ENCODE data around the gene NMNAT2.
A peak's percentile ranks its signal among the peaks of the same experiment; 100 is the strongest.

Gene NMNAT2

DNA sequence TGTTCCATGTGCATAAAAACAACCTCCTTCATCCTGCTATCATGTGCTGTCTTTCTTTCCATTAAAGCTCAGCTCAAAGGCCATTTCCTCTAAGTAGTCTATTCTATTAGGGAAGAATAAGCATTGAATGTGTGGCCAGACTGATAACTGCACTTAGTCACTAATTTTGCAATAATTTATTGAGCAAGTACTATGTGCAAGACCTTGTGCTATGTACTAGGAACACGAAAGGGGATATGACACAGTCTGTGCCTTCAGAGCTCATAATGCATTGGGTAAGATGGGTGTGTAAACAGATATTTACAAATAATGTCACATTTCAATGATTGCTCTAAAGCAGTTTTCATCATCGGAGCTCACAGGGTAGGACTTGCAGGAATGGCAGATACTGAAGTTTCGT, 54.2 kb downstream of the NMNAT2 start:
- DNase-seq, result no peak

DNA sequence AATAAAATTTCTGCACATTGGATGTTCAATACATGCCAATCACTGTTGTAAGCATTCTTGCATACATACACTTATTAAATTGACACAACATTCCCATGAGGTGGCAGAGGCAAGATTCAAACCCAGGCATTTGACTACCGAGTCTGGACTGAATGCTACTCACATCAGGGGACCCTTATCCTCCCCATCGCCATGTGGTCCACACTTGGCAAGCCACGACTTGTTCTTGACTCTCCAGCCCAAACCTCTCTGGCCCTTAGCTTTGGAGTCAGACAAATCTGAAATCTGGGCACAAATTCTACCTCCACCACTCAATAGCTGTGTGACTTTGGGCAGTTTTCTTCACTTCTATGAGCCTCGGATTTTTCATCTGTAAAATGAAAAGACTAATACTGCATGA, 57.1 kb downstream of the NMNAT2 start:
- no peak for DNase-seq

DNA sequence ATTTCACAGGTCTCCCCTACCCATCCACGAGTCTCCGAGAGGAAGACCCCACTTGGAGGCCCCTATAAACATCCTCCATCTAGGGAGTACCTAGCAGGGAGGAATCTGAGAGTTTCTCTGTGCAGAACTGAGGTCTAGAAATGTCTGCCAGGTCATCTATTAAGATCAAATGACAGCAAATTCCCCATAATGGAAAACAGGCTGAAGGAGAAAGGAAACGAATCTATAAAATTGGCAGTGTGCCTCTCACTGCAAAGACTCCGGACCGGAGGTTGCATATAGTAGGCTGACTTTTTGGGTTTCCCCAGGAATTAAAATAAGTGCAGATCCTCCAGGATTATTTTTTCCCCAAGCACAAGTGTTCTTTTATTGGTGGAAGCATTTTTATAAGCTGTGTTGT, 57.7 kb downstream of the NMNAT2 start:
- no peak for DNase-seq

DNA sequence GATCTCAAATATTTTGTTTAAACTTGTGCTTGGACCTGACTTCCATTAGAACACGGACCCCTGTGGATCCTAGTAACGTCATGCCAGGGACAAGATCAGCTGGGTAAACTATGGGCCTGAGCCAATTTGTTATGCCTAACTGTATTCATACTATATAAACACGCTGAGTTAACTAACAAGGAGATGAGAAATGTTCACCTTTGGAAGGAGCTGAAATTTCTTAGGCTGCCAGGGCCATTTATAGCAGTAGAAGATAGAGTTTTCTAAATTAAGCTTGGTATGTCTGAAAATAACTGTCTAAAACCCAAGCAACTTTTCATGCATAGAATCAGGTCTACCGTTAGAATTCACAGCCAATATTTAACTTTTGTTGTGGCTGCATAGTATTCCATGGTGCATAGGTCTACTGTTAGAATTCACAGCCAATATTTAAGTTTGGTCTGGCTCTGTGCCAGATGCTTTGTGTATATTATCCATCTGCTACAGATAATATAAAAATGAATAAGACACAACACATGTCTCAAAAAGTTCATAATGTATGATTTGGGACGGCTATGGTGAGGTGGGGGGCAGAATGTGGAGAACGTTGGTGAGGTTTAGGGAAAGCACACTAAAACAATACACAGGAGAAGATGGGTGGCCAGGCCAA, 61.5 kb downstream of the NMNAT2 start:
- no peak for DNase-seq

DNA sequence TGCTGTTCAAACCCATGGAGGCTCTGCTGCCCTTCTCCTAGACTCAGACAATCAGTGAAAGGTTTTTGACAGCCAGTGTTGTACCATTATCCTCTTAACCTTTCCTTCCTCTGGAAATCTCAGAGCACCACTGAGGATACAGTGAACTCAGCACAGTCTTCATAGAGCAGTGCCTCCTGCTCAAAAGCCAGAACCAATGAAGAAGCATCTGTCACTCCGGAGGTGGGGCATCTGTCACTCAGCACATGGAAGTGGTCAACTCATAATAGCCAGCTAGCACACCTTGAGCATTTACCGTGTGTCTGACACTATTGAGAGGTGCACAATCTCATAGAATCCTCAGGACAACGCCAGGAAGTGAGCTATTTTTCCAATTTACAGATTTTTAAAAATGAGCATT, 62.4 kb downstream of the NMNAT2 start:
- DNase-seq, result no peak

DNA sequence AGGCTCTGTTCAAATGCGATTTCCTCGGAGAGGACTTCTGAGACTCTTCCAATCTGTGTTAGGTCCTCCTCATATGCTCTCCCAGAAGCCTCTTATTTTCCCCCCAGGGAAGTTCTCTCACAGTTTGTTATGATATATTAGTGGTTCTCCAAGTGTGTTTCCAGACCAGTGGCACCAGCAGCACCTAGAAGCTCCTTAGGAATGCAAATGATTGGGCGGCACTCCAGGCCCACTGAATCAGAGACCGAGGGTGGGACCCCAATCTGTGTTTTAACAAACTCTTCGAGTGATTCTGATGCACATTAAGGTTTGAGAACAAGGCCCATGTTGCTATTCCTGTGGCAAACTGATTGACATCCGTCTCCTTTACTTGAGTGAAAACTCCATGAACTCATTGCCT, 63.0 kb downstream of the NMNAT2 start:
- no peak for DNase-seq

DNA sequence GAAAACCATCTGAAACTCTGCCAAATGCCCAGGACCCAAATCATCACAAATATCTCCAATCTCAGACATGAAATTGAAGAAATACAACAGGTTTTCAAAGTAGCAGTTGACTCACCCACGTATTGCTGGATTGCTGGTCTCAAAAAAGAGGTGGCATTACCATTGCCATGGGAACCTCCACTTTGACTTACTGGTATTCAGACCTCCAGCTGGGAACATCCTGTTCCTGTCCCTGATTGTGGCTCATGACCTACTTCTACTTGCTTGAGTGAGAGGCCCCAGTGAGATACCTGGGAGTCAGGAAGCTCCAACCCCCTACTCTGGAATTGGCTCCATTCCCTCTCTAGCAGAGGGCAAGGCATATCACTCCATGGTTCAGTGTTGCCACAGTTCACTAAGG, 64.6 kb downstream of the NMNAT2 start:
- no peak for DNase-seq

DNA sequence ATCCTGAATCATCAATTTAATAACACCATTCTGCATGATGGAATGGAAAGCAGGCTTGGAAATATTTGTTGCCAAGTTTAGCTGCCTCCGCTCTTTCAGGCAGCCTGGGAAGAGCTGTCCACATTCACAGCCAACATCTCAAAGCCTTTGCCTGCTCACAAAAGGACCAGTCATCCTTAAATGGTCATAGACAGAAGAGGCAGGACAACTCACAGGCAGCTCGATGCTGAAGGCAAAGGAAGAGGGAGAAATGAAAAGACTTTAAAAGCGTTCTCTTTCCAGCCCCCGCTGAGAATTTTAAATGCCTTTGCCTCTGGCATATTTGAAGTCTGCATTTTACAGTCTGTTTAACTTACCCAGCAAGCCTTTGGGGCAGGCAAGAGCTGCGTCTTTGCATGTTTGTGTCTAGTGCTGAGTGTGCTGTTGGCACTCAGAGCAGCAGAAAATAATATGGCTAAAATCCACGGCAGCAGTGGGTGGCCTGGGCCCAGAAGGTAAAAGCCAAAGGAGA, 68.9 kb downstream of the NMNAT2 start:
- no peak for DNase-seq

DNA sequence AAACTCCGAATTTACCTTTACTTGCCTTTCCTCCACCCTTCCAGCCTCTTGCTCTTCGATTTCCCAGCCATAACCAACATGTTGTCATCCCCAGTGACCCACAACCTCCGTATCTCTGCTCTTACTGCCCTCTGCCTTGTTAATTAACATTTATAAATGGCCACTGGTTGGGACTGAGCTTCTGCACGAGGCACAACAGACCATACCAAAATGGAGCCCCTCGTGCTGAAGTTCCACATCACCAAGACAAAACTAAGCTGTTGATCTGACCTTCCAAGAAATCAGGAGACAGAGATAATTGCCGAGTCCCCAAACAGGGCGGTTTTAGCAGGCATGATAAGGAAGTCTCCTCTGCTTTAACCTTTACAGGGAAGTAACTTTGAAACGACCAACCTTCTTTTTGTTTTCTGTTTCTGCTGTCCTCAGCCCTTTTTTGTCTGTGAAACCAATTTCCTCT, 71.9 kb downstream of the NMNAT2 start:
- DNase-seq, result no peak

DNA sequence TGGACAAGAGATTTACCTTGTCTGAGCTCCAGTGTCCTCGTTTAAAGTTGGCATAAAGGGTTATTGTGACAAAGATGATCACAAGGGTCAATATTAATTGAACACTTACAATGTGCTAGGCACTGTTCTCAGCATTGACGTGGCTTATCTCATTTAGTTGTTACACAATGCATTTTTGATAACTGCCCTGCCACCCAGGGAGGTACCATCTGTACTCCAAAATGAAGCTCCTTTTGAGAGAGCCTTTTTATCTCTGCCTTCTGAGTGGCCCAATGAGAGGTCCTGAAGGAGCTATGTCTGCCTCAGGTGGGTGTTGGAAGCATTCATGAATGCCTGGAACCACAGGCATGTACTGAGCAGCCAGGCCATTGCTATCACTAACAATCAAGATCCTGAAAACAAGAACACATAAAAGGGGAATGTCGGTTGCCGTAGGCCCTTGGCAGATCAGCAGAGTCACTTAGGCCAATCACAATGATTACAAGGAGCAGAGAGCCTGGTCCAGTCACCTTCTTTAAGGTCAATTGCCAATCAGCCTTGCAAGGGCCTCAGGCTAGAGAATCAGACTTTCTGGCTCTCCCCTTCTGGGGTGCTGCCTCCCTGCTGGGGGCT, 78.5 kb downstream of the NMNAT2 start:
- DNase-seq, result no peak

DNA sequence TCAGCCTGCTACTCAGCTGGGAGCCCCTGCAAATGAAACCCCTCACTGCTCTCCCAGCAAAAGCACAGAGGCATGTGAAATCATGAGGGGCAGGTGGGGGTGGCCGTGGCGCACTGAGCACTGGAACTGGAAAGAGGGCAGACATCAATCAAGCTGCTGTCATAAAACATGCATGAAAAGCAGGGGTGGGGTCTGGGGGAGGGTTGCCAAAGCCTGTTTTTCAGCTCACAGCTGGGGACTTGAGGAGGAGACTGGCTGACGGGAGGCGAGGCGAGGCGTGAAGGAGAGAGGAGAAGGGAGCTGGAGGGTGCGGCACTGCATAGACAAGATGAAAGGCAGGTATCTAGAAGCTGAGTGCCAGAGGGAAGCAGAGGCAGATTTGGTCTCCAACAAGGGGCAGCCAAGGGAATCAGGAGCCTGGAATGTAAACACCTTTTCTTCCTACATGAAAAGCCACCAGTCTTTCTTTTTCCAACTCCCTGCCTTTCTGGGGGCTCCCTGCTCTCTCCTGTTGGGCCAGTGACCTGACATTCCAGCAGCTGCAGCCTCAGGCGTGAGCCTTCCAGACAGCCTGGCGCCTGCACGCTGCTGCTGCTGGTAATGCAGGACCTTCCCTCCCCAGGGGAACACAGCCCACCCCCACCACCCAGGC, 87.0 kb downstream of the NMNAT2 start:
- peak; percentile 27 for DNase-seq

DNA sequence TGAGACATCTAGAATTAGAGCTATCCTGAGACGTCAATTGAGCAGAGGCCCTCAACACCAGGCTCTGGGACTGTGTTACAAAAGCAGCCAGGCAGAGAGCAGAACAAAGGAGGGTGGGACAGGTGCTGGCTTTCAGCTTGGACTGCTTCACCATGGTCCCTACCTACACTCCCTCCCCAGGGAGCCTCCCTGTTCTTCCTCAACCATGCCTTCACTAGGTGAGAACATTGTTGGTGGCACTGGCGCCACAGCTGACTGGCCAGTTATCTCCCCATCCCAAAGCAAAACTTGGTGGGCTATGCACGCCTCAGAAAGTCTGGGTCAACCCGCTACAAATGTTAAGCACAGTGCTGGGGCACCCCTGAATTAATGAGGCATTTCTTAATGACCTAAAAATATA, 87.8 kb downstream of the NMNAT2 start:
- DNase-seq, result no peak

DNA sequence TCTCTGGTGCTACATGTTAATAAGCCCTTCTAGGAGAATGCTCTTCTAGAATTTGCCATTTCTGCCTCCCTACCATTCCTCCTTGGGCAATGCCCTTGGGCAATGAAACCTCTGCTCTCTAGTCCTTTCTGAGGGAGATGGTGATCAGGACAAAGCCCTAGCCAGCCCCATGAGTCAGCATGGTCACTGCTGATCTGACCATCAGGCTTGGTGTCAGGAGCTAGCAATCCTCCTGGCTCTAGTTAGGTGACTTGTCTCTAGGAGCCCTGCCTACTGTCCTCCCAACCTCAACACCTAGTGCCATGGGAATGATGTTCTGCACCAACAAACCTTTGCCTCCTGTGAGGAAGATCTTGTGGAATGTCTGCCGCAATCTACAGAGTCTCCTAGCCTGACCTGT, 89.8 kb downstream of the NMNAT2 start:
- DNase-seq, result no peak

DNA sequence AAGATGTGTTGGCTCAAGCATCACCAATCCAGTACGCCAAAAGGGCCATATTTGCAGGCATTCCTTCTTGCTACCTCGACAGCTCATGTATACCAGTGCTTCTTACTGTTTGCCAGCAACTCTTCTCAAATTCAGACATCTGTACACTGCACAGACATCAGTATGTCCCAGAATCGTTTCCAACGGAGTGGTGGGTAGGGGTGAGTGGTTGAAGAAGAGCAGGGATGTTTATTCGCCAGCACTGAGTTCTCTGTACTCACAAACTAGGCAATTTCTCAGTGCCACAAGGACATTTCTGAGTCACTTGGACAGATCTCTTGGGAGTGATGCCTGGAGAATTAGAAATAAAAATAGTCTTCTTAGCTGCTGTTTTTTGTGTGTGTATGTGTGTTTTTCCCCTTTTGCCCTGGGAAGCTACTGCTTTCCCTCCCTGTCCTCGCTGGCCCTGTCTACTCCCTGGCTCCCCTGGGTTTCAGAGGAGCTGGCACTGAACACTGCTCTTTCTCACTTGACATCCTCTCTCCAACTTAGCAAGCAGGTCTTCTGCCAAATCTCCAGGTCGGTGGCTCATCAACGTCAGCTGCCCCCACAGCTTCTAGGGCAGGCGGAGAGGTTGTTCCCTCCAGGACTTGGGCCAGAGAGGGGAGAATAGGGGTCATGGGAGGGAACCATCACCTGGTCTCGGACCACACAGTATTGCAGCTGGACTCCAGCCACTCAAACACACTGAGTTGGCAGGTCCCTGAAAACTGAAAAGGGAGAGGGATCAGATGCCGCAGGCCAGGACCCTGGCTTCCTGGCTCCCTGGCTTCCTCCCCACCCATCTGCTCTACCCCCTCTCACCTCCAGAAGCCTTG, 90.5 kb downstream of the NMNAT2 start:
- no peak for DNase-seq

DNA sequence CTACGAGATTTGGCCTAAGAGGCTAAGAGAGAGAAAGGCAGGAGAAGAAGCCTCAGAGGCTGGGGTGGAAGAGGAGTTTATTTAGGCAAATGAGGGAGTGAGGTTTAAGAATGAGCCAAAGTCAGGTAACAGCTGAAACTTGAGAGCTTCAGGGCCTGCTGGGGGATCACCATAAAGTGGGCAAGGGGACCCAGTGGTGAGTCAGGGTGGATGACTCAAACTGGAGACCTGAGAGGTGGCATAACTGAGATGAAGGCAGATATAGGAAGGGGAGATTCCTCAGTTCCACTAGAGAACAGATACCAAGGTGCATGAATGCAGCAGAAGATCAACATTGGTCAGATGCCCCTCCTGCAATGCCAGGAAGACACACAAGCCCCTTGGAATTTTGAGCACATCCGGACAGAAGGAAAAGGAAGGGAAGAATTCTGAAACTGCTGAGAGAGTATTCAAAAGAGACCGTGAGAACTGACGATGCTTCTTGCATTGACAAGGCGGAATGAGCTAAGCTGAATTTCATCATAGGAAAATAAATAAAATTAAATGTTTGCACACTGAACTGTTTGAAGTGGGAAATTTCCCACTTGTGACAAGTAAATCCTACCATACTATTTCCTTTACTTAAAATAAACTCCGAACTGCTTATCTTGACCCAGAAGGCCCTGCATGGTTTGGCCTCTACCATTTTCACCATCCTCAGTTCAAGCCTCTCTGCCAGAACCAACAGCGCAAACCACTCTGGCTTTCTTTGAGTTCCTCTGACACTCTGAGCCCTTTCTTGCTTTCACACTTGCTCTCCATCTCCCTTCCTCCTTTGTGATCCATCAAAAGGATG, 94.1 kb downstream of the NMNAT2 start:
- no peak for DNase-seq

DNA sequence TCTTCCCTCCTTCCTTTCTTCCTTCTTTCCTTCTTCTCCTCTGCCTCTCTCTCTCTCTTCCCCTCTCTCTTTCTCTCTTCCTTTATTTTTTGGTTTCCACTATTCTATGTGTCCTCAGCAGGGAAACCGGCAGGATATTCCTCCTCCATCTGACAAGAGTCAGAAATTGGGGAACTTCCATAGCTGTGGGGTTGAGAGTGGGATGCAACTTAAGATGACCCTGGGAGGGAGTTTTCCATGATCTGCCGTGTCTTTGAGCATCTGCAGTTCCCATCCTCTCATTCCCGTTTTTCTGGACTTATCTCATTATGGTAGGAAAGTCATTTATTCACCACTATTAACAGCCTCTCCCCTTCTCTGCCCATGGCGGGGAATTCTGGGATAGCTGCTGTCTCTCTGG, 98.6 kb downstream of the NMNAT2 start:
- no peak for DNase-seq

DNA sequence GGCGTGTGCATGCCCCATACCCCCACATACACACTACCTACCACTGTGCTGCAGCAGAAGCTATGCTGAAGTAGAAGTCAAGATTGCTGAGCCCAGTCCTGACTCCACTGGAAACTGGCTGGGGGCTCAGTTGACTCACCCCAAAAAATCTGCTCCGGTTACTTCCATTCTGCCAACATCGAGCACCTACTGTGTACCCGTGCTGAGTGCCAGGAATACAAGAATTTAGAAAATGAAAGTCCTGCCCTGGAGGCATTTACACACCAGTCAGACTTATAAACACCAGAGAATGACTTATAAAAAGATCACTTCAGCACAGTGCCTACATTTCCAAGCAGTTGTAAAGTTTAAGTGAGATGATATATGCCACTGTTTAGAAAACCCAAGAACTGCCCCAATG, 99.1 kb downstream of the NMNAT2 start:
- no peak for DNase-seq

DNA sequence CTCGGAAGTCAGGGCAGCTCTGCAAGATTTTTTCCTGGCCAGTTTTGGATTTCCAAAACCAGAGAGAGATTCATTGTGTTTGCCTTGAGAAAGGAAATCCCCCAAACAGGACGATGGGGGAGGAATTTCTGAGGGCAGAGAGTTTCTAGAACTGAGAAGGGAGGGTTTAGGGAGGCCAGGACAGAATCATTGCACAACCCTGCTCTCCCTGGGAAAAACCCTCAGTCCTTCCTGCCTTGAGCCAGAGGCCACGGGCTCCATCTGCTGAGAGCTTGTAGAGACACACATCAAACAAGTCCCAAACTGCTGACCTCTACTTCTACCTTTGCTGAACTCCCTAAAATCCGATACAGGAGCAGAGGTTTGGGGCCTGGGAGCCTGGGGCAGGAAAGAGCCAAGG, 99.7 kb downstream of the NMNAT2 start:
- peak; percentile 70 for DNase-seq

DNA sequence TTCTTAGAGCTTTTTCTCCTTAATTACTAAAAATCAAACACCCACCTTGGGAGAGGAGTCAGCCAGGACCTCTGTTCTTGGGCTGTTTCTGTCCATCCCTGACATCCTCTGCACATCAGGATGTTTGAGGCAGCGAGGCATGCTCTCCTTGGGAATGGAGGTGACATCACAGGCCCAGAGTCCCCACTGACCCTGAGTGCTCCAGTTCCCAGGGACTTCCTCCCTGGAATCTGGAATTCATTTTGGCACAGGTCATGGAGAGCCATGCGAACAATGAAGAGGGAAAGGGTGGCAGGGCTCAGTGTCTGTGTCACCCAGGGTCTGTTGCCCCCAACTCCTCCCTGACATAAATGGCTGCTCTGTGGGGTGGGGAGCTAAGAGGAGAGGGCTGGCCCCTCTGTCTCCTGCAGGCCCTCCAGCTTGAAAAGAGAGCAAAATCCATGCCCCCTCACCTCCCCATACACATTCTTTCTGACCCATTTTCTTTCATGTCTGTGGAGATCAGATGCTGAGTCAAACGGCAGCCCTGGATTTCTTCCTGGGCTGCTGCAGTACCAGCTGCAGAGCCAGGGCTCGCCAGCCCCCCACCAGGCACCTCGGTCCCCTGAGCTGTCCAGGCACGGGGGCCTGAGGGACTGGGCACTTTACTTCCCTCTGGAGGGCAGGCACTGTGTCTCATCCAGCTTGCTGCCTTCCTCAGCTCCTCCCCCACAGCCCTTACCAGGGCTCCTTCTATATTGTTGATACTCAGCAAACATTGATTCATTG, 102.0 kb downstream of the NMNAT2 start:
- DNase-seq, result peak; percentile 19

DNA sequence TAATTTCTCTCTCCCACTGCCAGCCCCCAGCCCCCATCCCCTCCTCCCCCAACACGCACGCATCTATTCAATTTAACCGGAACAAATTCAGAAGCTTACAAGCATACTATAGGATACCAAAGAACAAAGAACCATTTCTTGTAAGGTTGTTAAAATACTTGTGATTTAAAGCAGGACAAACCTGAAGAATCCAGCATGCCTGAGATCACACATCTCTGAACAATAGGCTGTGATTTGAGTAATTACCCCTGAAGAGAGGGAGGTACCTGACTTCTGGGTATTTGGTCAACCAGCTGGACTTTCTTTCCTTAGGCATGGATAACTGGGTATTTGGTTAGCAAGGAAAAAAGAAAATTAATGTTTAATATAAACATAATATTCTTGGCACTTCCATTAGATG, 105.1 kb downstream of the NMNAT2 start:
- peak; percentile 9 for DNase-seq

DNA sequence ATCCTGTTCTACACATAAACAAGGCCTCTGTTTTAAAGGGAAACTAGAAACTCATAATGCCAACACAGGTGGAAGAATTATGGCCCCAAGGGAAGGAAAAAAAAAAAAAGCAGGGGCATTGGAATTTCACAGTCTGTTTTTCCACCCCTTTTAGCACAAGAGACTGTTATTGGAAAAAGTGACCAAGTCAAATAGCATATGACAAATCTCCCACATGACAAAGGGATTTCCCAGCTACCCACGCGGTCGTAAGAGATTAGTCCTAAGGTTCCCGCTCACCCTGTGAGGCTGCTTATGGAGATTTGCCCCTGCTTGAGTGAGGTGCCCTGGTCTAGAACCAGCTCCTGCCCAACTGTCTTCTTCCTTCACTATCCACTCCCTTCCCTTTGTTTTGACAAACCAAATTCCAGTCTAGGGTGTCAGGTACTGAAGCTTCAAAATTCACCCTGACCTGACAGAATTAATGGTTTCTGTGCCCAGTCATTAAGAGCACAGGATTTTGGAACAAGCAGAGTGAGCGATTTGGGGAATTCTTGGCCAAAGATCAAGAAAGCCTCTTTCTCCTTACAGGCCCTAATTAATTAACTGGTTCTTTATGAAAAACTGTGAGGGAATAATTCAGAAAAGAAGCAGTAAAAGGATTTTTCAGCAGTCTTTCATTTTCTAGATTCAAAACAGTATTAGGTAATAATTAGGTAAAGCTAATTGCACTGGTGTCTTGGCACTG, 107.3 kb downstream of the NMNAT2 start:
- no peak for DNase-seq

All from kidney glomerular epithelial cell (primary cell).